H9 (cell line): Measurements from ENCODE around the gene SYT9. TPM values are rescaled to one million over a fixed set of nuclear protein-coding genes. Genes with fewer than 3 reads are reported as not detected.

ENCODE experiments used
- DNase-seq: peaks from one replicate; pipeline ENCODE4 v3.0.0-alpha.2; 2017
- H2AFZ ChIP-seq: one replicate; pipeline ENCODE4 v1.6.1; 2013; ENCODE audit warnings: mild to moderate bottlenecking, low read length, control low read depth, moderate library complexity
- H2AK5ac ChIP-seq: 2 replicates; pipeline ENCODE4 v1.6.1; 2013; ENCODE audit warnings: low read length, control low read depth, mixed read lengths; ENCODE audit not compliant: insufficient read length
- H2BK120ac ChIP-seq: one replicate; pipeline ENCODE4 v1.6.1; 2013; ENCODE audit warnings: low read depth, mild to moderate bottlenecking, low read length, control low read depth, inconsistent platforms; ENCODE audit not compliant: poor library complexity, severe bottlenecking
- H2BK12ac ChIP-seq: 2 replicates; pipeline ENCODE4 v1.6.1; 2013; ENCODE audit warnings: low read length, control low read depth, mixed read lengths, low read depth; ENCODE audit not compliant: insufficient read length
- H2BK15ac ChIP-seq: 2 replicates; pipeline ENCODE4 v1.6.1; 2013; ENCODE audit warnings: low read depth, low read length, control low read depth
- H2BK20ac ChIP-seq: one replicate; pipeline ENCODE4 v1.6.1; 2013; ENCODE audit warnings: low read depth, mild to moderate bottlenecking, low read length, control low read depth, inconsistent platforms; ENCODE audit not compliant: poor library complexity, severe bottlenecking
- H2BK5ac ChIP-seq: 2 replicates; pipeline ENCODE4 v1.6.1; 2013; ENCODE audit warnings: low read length, control low read depth, mixed read lengths; ENCODE audit not compliant: insufficient read length
- H3K14ac ChIP-seq: 2 replicates; pipeline ENCODE4 v1.6.1; 2013; ENCODE audit warnings: low read length, control low read depth; ENCODE audit not compliant: insufficient read depth
- H3K18ac ChIP-seq: 2 replicates; pipeline ENCODE4 v1.6.1; 2013; ENCODE audit warnings: low read depth, mild to moderate bottlenecking, mixed read lengths, low read length, control low read depth; ENCODE audit not compliant: insufficient read length
- H3K23ac ChIP-seq: 2 replicates; pipeline ENCODE4 v1.6.1; 2013; ENCODE audit warnings: low read length, control low read depth, mixed read lengths, low read depth; ENCODE audit not compliant: insufficient read length
- H3K23me2 ChIP-seq: 2 replicates; pipeline ENCODE4 v1.6.1; 2013; ENCODE audit warnings: low read depth, mild to moderate bottlenecking, mixed read lengths, low read length, control low read depth; ENCODE audit not compliant: insufficient read length, poor library complexity, severe bottlenecking
- H3K27ac ChIP-seq: 2 replicates; pipeline ENCODE4 v1.5.1; 2013; ENCODE audit warnings: low read length, control low read depth, mixed read lengths, low read depth; ENCODE audit not compliant: insufficient read length
- H3K27me3 ChIP-seq: 2 replicates; pipeline ENCODE4 v1.6.1; 2013; ENCODE audit warnings: low read length, control low read depth, inconsistent platforms; ENCODE audit not compliant: insufficient read depth
- H3K4ac ChIP-seq: 2 replicates; pipeline ENCODE4 v1.6.1; 2013; ENCODE audit warnings: low read depth, mild to moderate bottlenecking, control low read depth, inconsistent platforms, low read length, moderate library complexity
- H3K4me1 ChIP-seq: 2 replicates; pipeline ENCODE4 v1.6.1; 2013; ENCODE audit warnings: low read length, control low read depth, inconsistent platforms; ENCODE audit not compliant: insufficient read depth
- H3K4me2 ChIP-seq: 2 replicates; pipeline ENCODE4 v1.6.1; 2013; ENCODE audit warnings: low read length, control low read depth, mixed read lengths; ENCODE audit not compliant: insufficient read length, insufficient read depth
- H3K56ac ChIP-seq: 2 replicates; pipeline ENCODE4 v1.6.1; 2013; ENCODE audit warnings: low read depth, mild to moderate bottlenecking, mixed read lengths, low read length, control low read depth; ENCODE audit not compliant: insufficient read length
- H3K79me1 ChIP-seq: 2 replicates; pipeline ENCODE4 v1.6.1; 2013; ENCODE audit warnings: low read depth, mild to moderate bottlenecking, moderate library complexity, low read length, control low read depth, inconsistent platforms; ENCODE audit not compliant: insufficient read depth, poor library complexity, severe bottlenecking
- H3K79me2 ChIP-seq: 2 replicates; pipeline ENCODE4 v1.6.1; 2013; ENCODE audit warnings: low read length, control low read depth, inconsistent platforms; ENCODE audit not compliant: insufficient read depth
- H3K9ac ChIP-seq: 2 replicates; pipeline ENCODE4 v1.6.1; 2013; ENCODE audit warnings: low read length, control low read depth, mixed read lengths; ENCODE audit not compliant: insufficient read length; ENCODE audit errors: extremely low read depth
- H3K9me3 ChIP-seq: one replicate; pipeline ENCODE4 v1.6.1; 2013; ENCODE audit warnings: low read depth, low read length, inconsistent platforms; ENCODE audit not compliant: control insufficient read depth
- H3T11ph ChIP-seq: one replicate; pipeline ENCODE4 v1.6.1; 2013; ENCODE audit warnings: mild to moderate bottlenecking, low read length, control low read depth, inconsistent platforms
- H4K20me1 ChIP-seq: one replicate; pipeline ENCODE4 v1.6.1; 2013; ENCODE audit not compliant: control insufficient read depth, insufficient read length, insufficient read depth
- H4K5ac ChIP-seq: 2 replicates; pipeline ENCODE4 v1.6.1; 2013; ENCODE audit warnings: low read depth, mild to moderate bottlenecking, mixed read lengths, low read length, control low read depth; ENCODE audit not compliant: insufficient read length
- H4K8ac ChIP-seq: replicated peaks from 2 replicates; pipeline ENCODE4 v1.6.1; 2013; ENCODE audit warnings: low read length, control low read depth, mixed read lengths, low read depth; ENCODE audit not compliant: insufficient read length
- H4K91ac ChIP-seq: 2 replicates; pipeline ENCODE4 v1.6.1; 2013; ENCODE audit warnings: low read depth, mild to moderate bottlenecking, moderate library complexity, mixed read lengths, low read length, control low read depth; ENCODE audit not compliant: insufficient read length
- H3K27ac Mint-ChIP-seq, 3 experiments: 2 replicates in 2 of 3; 3 replicates in 1 of 3; pipeline ENCODE4 v1.8.0; 2020 to 2021; ENCODE audit warnings: mixed read lengths in 3 of 3, mild to moderate bottlenecking in 1 of 3, moderate library complexity in 1 of 3
- H3K27me3 Mint-ChIP-seq: 2 replicates; pipeline ENCODE4 v1.8.0; 2021; ENCODE audit warnings: low read depth, mild to moderate bottlenecking, moderate library complexity, mixed read lengths
- H3K36me3 Mint-ChIP-seq, 3 experiments: 2 replicates in 2 of 3; 3 replicates in 1 of 3; pipeline ENCODE4 v1.8.0; 2020 to 2021; ENCODE audit warnings: low read depth in 3 of 3, mixed read lengths in 3 of 3; ENCODE audit not compliant: insufficient read depth in 1 of 3
- H3K4me1 Mint-ChIP-seq, 2 experiments: 2 replicates each; pipeline ENCODE4 v1.8.0; 2020; ENCODE audit warnings: mixed read lengths in 2 of 2
- H3K4me3 Mint-ChIP-seq, 2 experiments: 2 replicates in 1 of 2; 3 replicates in 1 of 2; pipeline ENCODE4 v1.8.0; 2020 to 2021; ENCODE audit warnings: mild to moderate bottlenecking in 2 of 2, mixed read lengths in 2 of 2, moderate library complexity in 1 of 2
- H3K9me3 Mint-ChIP-seq, 2 experiments: 2 replicates in 1 of 2; 3 replicates in 1 of 2; pipeline ENCODE4 v1.8.0; 2020; ENCODE audit warnings: mild to moderate bottlenecking in 2 of 2, mixed read lengths in 2 of 2, moderate library complexity in 1 of 2
- WGBS: extraction: QIAGEN DNeasy Blood & Tissue Kit; methylation state at CpG from one replicate; pipeline ENCODE4 v1.1.7; 2013; ENCODE audit warnings: missing lambda C conversion rate, low lambda C conversion rate, mixed read lengths; ENCODE audit not compliant: insufficient read length; ENCODE audit errors: extremely low coverage; 5-methylcytosine and 5-hydroxymethylcytosine counted together
- total RNA-seq: library from RNA; stranded (reverse); gene quantifications from 2 replicates; pipeline ENCODE4 v1.2.1, GENCODE V29; 2021
- TF ChIP-seq, protein P1 (sequence below): fragments of 200-600 bp; sonication (generic); conservative IDR thresholded peaks from 3 replicates; pipeline ENCODE4 v1.8.0; 2021; ENCODE audit warnings: antibody characterized with exemption, mild to moderate bottlenecking

The SYT9 gene
- total RNA-seq, 1 experiment from 2014 or later, result 0.63 TPM

DNA sequence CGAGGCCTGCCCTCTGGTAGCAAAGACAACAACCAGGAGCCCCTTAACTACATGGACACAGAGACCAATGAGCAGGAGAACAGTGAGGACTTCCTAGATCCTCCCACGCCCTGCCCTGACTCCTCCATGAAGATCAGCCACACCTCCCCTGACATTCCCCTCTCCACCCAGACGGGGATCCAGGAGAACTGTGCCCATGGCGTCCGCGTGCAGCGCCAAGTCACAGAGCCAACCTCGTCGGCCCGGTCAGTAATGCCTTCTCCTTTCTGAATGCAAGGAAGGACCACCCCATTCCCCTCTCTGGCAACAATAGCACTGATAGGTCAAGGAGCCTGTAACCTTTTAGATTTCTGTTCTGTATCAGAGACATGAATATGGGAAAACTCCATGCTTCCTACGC is 51.4 kb downstream of the SYT9 start:
- Histone ChIP-seq H4K20me1 (peaks cover 2% of the 10 kb centered on the region), H3K4ac (no peak overlapping the region), H3K18ac (no peak overlapping the region), H3K23ac (no peak overlapping the region), H3K14ac (no peak overlapping the region), H2BK5ac (no peak overlapping the region), H3K9me3 (no peaks in the 10 kb centered on the region), H4K91ac (no peak overlapping the region), H3K23me2 (no peaks in the 10 kb centered on the region), H2BK15ac (no peak overlapping the region), H3K27me3 (no peaks in the 10 kb centered on the region), H2BK120ac (no peak overlapping the region), H3K4me1 (no peaks in the 10 kb centered on the region), H3K4me2 (no peak overlapping the region), H4K5ac (no peak overlapping the region), H3K27ac (no peak overlapping the region), H3K9ac (no peak overlapping the region), H2AFZ (no peak overlapping the region), H3K79me1 (no peaks in the 10 kb centered on the region), H3T11ph (no peak overlapping the region), H3K79me2 (no peaks in the 10 kb centered on the region), H3K56ac (no peak overlapping the region), H4K8ac (no peak overlapping the region), H2BK20ac (no peak overlapping the region), H2BK12ac (no peak overlapping the region), H2AK5ac (no peak overlapping the region)
- no peaks in the 10 kb centered on the region for H3K36me3 Mint-ChIP-seq
- H3K27me3 Mint-ChIP-seq, result peaks cover under 1% of the 10 kb centered on the region
- peaks cover 4% of the 10 kb centered on the region in 2 experiments; a peak in 3 of 4 replicates for H3K4me1 Mint-ChIP-seq
- no peak overlapping the region for H3K4me3 Mint-ChIP-seq
- TF ChIP-seq, protein P1, sequence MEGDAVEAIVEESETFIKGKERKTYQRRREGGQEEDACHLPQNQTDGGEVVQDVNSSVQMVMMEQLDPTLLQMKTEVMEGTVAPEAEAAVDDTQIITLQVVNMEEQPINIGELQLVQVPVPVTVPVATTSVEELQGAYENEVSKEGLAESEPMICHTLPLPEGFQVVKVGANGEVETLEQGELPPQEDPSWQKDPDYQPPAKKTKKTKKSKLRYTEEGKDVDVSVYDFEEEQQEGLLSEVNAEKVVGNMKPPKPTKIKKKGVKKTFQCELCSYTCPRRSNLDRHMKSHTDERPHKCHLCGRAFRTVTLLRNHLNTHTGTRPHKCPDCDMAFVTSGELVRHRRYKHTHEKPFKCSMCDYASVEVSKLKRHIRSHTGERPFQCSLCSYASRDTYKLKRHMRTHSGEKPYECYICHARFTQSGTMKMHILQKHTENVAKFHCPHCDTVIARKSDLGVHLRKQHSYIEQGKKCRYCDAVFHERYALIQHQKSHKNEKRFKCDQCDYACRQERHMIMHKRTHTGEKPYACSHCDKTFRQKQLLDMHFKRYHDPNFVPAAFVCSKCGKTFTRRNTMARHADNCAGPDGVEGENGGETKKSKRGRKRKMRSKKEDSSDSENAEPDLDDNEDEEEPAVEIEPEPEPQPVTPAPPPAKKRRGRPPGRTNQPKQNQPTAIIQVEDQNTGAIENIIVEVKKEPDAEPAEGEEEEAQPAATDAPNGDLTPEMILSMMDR, result no peak
- no peak overlapping the region for H3K27ac Mint-ChIP-seq
- H3K9me3 Mint-ChIP-seq, result no peaks in the 10 kb centered on the region
- no peak for DNase-seq
- no CpG with 5 or more reads among the region's 11 CpGs for WGBS
